ENCODE measurements around the gene AGER.
"Not testable (repeated sequence)": the region's sequence is repeated elsewhere in the genome, so short reads cannot be mapped to it uniquely, and the experiment has no call there.

AGER gene
- 4.8 to 14.6 (median 13.7) reads per million in 3 experiments for total RNA-seq

GRCh38 chr6:32184084-32184640, at the start of gene AGER:
Gene AGER (minus strand): TSS chr6:32184253. CDS start chr6:32184222, 31 bp downstream.
- DNase-seq: no peak

GRCh38 chr6:32226434-32226833, 42.4 kb upstream of the AGER start:
- DNase-seq: no peak

DNA sequence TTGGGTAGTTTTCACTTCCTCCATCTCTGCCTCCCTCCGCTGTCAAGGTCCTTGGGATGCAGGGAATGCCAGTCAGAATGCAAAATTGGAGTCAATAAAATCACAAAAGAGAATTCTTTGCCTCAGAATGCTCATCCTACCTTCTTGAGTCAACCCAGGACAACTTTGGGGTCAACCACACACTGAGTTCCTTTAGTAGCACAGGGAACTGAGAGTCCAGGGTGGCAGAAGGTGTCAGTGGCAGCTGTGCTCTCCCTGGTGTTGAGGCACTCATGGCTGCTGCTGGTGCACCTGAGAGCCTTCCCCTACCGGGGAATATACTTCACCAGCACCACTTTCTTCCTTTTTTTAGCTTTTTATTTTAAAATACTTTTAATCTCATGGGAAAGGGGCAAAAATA, 40.6 kb upstream of the AGER start:
- no peak for DNase-seq

GRCh38 chr6:32223258-32224235, 39.5 kb upstream of the AGER start, which contains the start of gene NOTCH4:
Gene NOTCH4 (minus strand): TSS chr6:32224067. CDS start chr6:32223928, 139 bp downstream.
- DNase-seq: no peak

DNA sequence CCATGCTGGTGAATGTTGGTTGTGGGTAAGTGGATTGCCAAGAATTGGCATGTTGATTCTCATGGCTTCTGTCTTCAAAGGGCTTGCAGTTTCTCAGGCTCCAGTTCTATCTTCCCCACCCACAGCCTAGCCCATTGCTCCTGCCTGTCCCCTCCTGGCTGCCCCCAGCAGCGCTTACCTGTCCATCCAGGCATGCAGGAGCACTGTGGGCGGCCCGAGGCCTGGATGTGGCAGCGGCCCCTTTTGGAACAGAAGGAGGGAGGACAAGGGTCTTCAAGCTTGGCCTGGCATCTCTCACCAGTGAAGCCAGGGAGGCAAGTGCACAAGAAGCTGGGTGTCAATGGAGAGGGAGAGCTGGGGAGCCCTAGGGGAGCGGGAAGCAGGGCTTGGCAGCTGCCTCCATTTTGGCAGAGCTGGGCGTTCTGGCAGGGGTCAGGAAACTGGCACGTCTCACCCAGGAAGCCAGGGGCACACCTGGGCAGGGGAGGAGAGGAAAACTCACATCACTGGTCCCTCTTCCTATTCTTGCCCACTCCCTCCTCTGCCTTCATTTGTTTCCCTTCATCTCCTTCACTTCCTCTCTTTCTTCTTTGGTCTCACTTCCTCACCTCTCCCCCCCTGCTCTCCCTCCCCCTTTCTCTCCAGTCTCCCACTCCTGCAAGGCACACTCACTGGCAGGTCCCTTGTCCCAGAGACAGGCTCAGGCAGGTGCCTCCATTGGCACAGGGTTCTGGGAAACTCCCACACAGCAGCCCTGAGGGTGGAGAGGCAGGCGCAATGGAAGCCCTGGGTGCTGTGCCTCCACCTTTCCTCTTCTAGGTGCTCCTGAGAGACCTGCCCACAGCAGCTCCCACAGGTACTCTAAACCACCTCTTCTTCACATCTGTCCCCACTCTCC, 38.5 kb upstream of the AGER start:
- no peak for DNase-seq

DNA sequence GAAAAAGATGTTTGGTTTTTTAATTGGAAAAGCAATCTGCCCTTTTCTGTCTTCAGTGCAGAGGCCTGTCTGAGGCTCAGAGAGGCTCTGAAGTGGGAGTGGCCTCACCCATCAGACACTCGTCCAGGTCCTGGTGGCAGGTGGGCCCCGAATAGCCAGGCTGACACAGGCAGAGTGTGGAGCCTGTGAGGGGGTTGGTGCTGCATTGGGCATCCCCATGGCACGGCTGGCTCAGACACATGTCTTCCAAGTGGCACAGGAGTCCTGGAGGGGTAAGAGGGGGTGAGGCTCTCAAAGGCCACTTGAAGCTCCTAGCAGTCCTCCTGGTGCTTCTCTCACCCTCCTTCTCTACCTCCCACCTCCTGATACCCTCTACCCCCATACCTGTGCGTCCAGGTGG, 36.0 kb upstream of the AGER start:
- DNase-seq: no peak

DNA sequence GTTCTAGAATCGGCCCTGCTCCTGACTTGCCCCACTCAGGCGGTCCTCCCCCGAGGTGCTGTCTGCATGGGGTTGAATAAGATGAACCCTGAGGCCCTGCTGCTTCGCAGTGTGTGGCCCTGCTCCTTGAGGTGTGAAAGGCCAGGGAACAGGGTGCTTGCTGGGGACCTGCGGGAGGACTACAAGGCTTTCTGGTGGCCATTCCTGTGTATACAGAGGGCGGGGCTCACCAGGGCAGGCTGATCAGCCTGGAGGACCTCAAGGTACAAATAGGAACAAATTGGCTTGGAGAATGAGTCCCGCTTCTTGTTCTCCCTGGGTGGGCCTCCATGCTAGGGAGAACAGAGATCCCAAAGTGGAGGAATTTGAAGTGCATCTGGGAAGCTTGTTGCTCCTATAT, 34.1 kb upstream of the AGER start:
- no peak for DNase-seq

GRCh38 chr6:32216998-32217397, 32.9 kb upstream of the AGER start:
- DNase-seq: no peak

GRCh38 chr6:32216285-32216684, 32.2 kb upstream of the AGER start:
- no peak for DNase-seq

- DNase-seq: no peak
These were observed 31.6 kb upstream of the AGER start for GRCh38 chr6:32215617-32216016.

DNA sequence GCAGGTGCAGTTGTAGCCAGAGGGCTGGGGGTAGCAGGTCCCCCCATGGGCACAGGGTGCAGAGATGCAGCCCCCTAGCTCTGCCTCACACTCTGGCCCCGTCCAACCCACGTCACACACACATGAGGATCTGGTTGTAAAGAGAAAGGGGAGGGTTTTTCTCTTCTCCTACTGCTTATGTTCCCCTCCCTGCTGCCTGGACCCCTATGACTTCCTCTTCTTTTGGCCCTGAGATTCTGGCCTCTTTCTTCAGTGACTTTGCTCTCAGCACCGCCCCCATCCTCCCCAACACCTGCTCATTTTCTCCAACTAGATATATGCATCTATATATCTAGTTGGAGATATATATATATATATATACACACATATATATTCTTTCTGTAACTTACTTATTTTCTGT, 30.1 kb upstream of the AGER start:
- no peak for DNase-seq

- DNase-seq: no peak
These were observed 29.6 kb upstream of the AGER start for GRCh38 chr6:32213649-32214048.

DNA sequence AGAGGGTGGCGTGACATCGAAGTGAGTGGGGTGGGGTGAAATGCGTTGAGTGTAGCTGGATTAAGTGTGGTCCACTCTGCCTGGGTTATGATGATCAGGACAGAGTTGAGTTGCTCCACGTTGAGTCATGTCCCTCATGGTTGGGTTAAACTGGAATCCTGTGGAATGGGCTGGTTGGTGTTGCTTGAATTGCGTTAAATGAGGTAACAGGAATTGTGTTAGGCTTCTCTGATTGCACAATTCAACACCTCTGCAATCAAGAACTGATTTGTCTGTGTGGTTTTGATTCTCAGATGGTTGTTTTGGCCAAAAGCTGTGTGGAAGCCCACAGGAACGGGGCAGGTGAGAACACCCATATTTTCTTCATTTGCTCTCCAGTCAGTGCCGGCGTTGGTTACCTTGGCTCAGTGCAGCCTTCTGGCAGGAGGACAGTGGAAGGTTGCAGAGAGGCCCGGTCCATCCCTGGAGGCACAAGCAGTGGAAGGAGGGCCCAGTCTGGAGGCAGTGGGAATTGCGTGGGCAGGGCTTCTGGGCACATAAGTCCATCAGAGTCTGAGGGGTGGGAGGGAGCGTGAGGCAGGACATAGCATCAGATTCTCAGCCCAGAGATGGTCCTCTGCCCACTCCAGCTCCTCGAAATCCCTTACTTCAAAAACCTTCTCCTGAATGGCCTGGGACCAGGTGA, 28.2 kb upstream of the AGER start:
- DNase-seq: no peak

DNA sequence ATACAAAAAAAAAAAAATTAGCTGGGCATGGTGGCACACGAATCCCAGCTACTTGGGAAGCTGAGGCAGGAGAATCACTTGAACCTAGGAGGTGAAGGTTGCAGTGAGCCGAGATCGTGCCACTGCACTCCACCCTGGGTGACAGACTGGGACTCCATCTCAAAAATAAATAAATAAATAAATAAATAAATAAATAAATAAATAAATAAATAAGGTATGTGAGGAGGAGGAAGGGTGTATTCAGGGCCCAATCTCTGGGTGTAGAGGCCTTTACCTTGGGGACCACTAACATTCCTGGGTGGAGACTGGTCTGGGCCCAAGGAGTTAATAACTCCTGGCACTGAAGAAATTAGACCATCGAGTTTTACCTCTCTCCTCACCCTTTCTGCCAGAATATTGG, 27.4 kb upstream of the AGER start:
- not testable (repeated sequence) for DNase-seq

DNA sequence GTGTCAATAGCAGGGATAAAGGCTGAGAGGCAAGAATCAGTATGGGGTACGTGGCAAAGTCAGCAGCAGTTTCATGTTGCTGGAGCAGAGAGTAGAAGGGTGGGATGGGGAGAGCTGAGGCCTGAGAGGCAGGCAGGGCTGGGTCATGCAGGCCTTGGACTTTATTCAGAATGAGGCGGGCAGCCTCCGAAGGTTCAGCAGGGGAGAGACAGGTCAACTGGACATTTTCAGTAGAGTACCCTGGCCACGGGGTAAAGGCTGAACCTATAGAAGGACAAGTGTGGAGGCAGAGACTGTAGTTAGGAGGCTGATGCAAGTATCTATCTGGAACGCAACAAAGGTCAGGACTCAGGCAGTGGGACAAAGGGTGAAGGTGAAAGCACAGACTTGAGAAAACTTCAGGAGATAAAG, 26.1 kb upstream of the AGER start:
- DNase-seq: no peak

DNA sequence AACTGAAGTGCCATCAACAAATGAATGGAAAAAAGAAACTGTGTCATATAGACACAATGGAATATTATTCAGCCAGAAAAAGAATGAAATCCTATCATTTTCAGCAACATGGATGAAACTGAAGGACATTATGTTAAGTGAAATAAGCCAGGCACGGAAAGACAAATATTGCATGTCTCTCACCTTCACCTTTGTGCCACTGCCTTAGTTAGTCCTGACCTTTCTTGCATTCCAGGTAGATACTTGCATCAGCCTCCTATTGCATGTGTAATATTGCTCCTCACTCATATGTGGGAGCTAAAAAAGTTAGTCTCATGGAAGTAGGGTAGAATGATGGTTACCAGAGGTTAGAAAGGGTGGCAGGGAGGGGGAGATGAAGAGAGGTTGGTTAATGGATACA, 24.9 kb upstream of the AGER start:
- no peak for DNase-seq

DNA sequence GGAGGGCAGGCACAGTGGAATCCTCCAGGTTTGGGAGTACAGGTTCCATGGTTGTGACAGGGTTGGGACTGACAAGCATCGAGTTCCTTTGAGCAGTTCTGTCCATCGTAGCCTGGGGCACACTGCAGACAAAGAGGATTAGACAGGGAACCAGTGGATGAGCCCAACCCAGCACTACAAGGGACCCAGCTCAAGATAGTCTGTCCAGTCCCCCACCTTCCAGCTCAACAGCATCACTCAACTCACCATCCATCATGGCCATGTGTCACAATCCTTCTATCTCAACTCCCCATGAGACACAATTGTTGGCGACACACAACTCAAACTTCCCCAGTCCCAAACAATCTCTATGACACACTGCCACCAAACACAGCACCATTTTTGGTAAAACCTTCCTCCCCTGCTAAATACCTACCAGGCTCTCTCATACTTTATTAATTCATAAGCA, 20.2 kb upstream of the AGER start:
- no peak for DNase-seq

GRCh38 chr6:32203426-32204267, 19.6 kb upstream of the AGER start:
- DNase-seq: no peak

DNA sequence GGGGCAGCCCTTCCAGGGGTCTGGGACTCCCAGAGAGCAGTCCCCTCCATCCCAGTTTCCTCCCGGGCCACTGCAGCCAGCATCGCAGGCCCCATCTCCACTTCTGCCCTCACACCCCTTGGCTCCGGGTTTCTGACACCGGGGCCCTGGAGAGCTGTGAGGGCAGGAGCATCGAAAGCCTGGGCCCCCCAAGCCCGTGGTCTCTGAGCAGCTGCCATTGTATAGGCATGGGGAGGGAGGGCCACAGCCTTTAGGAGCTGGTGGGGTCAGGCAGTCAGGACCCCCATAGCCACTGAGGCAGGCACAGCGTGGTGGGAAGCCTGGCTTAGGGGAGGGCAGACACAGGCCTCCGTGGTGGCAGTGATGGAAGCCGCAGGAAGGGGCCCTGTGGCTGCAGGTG, 18.1 kb upstream of the AGER start:
- no peak for DNase-seq

- DNase-seq: no peak
These were observed 16.8 kb upstream of the AGER start for GRCh38 chr6:32200711-32201475.

DNA sequence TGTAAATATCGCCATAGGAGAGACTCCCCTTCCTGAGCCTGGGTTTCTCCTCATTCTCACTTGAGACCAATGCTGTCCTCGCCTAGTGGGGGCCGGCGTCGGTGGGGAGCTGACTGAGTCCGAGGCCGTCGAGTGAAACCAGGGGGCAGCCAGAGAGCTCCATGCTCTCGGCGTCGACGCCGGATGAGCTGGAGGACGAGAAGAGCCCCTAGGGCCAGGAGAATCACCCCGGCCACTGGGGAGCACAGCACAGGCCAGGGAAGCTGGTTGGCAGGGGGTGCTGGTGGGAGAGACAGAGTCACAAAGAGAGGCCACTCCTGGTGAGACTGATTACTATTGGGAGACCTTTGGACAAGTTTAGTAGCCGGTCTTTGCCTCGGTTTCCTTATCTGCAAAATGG, 14.8 kb upstream of the AGER start:
- no peak for DNase-seq

Data from central memory CD4-positive, alpha-beta T cell (primary cell).